Measurements from ENCODE around the gene HYI. TPM values are rescaled to one million over a fixed set of nuclear protein-coding genes. Genes with fewer than 3 reads are reported as not detected.

The HYI gene
- total and polyA plus RNA-seq, 10 donors: 23.2 to 67.2 (median 40.7) TPM

DNA sequence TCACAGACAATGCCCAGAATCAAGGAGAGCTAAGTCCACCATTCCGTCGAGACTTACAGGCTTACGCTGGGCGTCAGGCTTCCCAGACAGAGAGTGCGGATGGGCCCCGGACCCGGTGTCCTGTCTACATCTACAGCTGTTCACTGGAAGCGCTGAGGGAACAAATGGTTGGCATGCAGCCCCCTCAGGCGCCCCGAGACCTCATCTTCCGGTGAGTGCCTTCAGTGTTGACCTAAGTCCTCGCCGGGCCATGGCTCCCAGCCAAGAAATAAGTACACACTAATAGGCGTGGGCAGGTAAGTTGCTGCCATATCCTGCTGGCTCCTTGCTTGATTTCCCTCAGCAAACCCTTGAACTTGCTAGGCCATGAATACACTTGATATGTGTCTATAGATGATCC, 26.2 kb downstream of the HYI start:
- no peak for DNase-seq
- intact Hi-C loops (cut with DNase I; ENCODE audit: low total_unique reads): no loop called here
- Histone ChIP-seq H3K9me3 (no peaks in the 10 kb centered on the region), H3K4me3 (no peak overlapping the region), H3K4me1 (no peaks in the 10 kb centered on the region), H3K36me3 (peaks cover 0 to 100% (median 94%) of the 10 kb centered on the region in 6 donors), H3K27ac (no peak overlapping the region), H3K27me3 (replicated peaks in 1 of 7) (no peaks in the 10 kb centered on the region)
- 89 to 96% (median 94%) methylated on average over 10 to 14 of the region's 14 CpGs for WGBS, 5 donors
- TF ChIP-seq POLR2AphosphoS5 (IDR thresholded peaks at IDR 0.05) (no peak), POLR2A (IDR thresholded peaks at IDR 0.05) (no peak)
- TF ChIP-seq, protein P1, sequence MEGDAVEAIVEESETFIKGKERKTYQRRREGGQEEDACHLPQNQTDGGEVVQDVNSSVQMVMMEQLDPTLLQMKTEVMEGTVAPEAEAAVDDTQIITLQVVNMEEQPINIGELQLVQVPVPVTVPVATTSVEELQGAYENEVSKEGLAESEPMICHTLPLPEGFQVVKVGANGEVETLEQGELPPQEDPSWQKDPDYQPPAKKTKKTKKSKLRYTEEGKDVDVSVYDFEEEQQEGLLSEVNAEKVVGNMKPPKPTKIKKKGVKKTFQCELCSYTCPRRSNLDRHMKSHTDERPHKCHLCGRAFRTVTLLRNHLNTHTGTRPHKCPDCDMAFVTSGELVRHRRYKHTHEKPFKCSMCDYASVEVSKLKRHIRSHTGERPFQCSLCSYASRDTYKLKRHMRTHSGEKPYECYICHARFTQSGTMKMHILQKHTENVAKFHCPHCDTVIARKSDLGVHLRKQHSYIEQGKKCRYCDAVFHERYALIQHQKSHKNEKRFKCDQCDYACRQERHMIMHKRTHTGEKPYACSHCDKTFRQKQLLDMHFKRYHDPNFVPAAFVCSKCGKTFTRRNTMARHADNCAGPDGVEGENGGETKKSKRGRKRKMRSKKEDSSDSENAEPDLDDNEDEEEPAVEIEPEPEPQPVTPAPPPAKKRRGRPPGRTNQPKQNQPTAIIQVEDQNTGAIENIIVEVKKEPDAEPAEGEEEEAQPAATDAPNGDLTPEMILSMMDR (IDR thresholded peaks at IDR 0.05 in 8 of 11, conservative IDR thresholded peaks at IDR 0.05 in 3 of 11): no peak

GRCh38 chr1:43426221-43426620, 27.5 kb downstream of the HYI start:
- WGBS, 5 donors: 81 to 97% (median 94%) methylated on average over 8 to 11 of the region's 11 CpGs
- H3K27ac ChIP-seq: no peak overlapping the region
- no peaks in the 10 kb centered on the region for H3K9me3 ChIP-seq
- DNase-seq: no peak
- H3K4me1 ChIP-seq: no peaks in the 10 kb centered on the region
- intact Hi-C loops (cut with DNase I; ENCODE audit: low total_unique reads): no loop called here
- no peaks in the 10 kb centered on the region for H3K27me3 ChIP-seq (replicated peaks in 1 of 7)
- TF ChIP-seq, protein P1 (IDR thresholded peaks at IDR 0.05 in 8 of 11, conservative IDR thresholded peaks at IDR 0.05 in 3 of 11): no peak
- TF ChIP-seq POLR2A (IDR thresholded peaks at IDR 0.05) (no peak), POLR2AphosphoS5 (IDR thresholded peaks at IDR 0.05) (no peak)
- H3K36me3 ChIP-seq: peaks cover 0 to 100% (median 93%) of the 10 kb centered on the region in 6 donors
- no peak overlapping the region for H3K4me3 ChIP-seq

DNA sequence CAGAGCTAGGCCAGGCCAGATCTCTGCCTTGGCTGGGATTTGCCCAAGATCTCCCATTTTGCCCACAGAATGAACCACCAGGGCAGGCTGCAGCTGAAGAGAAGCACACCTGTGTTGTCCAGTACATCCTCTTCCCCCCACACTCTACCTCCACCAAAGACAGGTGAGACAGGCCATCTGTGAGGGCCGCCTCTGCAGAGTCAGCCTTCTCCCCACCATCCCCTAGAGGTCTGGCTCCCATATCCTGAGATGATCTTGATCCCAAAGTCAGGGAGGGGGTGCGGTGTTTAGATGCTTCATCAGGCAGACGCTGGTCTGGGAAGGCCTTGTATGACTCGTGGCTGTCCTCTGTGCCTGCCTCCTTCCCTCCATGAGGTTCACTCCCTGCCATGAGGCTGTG, 28.7 kb downstream of the HYI start:
- no peaks in the 10 kb centered on the region for H3K4me1 ChIP-seq
- peaks cover 0 to 100% (median 93%) of the 10 kb centered on the region in 6 donors for H3K36me3 ChIP-seq
- no peak overlapping the region for H3K27ac ChIP-seq
- intact Hi-C loops (cut with DNase I; ENCODE audit: low total_unique reads): no loop called here
- H3K9me3 ChIP-seq: no peaks in the 10 kb centered on the region
- DNase-seq: no peak
- H3K27me3 ChIP-seq (replicated peaks in 1 of 7): no peaks in the 10 kb centered on the region
- no peak overlapping the region for H3K4me3 ChIP-seq
- no peak for TF ChIP-seq POLR2A (IDR thresholded peaks at IDR 0.05)
- TF ChIP-seq POLR2AphosphoS5 (IDR thresholded peaks at IDR 0.05): no peak
- 84 to 100% (median 91%) methylated on average over 2 to 4 of the region's 4 CpGs for WGBS, 5 donors

DNA sequence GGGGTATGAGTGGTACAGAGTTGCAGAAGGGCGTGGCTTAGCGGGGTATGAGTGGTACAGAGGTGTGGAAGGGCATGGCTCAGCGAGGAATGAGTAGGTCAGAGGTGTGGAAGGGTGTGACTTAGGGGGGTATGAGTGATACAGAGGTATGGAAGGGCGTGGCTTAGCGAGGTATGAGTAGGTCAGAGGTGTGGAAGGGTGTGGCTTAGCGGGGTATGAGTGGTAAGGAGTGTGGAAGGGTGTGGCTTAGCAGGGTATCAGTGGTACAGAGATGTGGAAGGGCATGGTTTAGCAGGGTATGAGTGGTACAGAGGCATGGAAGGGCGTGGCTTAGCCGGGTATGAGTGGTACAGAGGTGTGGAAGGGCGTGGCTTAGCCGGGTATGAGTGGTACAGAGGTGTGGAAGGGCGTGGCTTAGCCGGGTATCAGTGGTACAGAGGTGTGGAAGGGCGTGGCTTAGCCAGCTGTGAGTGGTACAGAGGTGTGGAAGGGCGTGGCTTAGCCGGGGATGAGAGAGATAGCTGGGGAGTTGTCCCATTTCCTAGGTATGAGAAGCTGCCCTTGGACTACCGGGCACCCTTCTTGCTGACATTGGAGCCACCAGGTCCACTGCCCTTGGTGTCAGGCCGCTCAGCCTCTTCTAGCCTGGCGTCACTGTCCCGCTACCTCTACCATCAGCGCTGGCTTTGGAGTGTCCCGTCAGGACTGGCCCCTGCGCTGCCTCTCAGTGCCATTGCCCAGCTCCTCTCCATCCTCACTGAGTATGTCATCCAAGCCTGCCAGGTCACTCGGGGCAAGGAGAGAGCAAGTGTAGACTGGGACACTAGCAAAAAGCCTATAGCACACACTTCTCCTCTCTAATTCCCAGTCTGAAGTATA, 29.8 kb downstream of the HYI start:
- H3K4me3 ChIP-seq: no peak overlapping the region
- no peaks in the 10 kb centered on the region for H3K9me3 ChIP-seq
- 90 to 95% (median 93%) methylated on average over 23 of the region's 23 CpGs for WGBS, 5 donors
- peaks cover 5 to 100% (median 93%) of the 10 kb centered on the region in 6 donors for H3K36me3 ChIP-seq
- intact Hi-C loops (cut with DNase I; ENCODE audit: low total_unique reads): no loop called here
- no peaks in the 10 kb centered on the region for H3K4me1 ChIP-seq
- peak in 1 of 3 donors; percentile 22 for TF ChIP-seq POLR2AphosphoS5 (IDR thresholded peaks at IDR 0.05)
- no peak for TF ChIP-seq POLR2A (IDR thresholded peaks at IDR 0.05)
- no peak for DNase-seq
- no peaks in the 10 kb centered on the region for H3K27me3 ChIP-seq (replicated peaks in 1 of 7)
- H3K27ac ChIP-seq: no peak overlapping the region

GRCh38 chr1:43422995-43423671, 30.6 kb downstream of the HYI start:
- no peak for DNase-seq
- WGBS, 5 donors: 89 to 96% (median 92%) methylated on average over 16 of the region's 16 CpGs
- TF ChIP-seq POLR2A (IDR thresholded peaks at IDR 0.05) (no peak), POLR2AphosphoS5 (IDR thresholded peaks at IDR 0.05) (no peak)
- TF ChIP-seq, protein P1 (IDR thresholded peaks at IDR 0.05 in 8 of 11, conservative IDR thresholded peaks at IDR 0.05 in 3 of 11): no peak
- Histone ChIP-seq H3K36me3 (peaks cover 5 to 100% (median 93%) of the 10 kb centered on the region in 6 donors), H3K27me3 (replicated peaks in 1 of 7) (no peaks in the 10 kb centered on the region), H3K4me3 (no peak overlapping the region), H3K9me3 (no peaks in the 10 kb centered on the region), H3K27ac (no peak overlapping the region), H3K4me1 (no peaks in the 10 kb centered on the region)
- intact Hi-C loops (cut with DNase I; ENCODE audit: low total_unique reads): no loop called here

Data from spleen (tissue), 11 donors.